HG03469 (cell line): Measurements from ENCODE around the gene PLA2G12B.

Experiments used
- ATAC-seq: cut with Tn5 transposase; IDR thresholded peaks from one replicate; pipeline ENCODE4 v1.9.1; 2021; ENCODE audit warnings: mild to moderate bottlenecking, moderate library complexity, moderate number of reproducible peaks; ENCODE audit not compliant: unreplicated experiment

PLA2G12B gene

GRCh38 chr10:72895236-72895850 is 59.3 kb downstream of the PLA2G12B start:
- no peak for ATAC-seq

- ATAC-seq, result no peak
Observed at GRCh38 chr10:72893136-72893798, 61.3 kb downstream of the PLA2G12B start, which contains the start of gene OIT3. OIT3 (plus strand) TSS chr10:72893739; CDS start chr10:72893799, 60 bp downstream.

GRCh38 chr10:72890086-72890485 is 64.5 kb downstream of the PLA2G12B start:
- ATAC-seq, result no peak

- ATAC-seq, result no peak
Observed at GRCh38 chr10:72889391-72889831, 65.2 kb downstream of the PLA2G12B start.

- no peak for ATAC-seq
Observed at GRCh38 chr10:72888151-72888638, 66.4 kb downstream of the PLA2G12B start.

- ATAC-seq, result no peak
Observed at GRCh38 chr10:72887043-72887442, 67.6 kb downstream of the PLA2G12B start.

GRCh38 chr10:72886621-72887020 is 68.0 kb downstream of the PLA2G12B start:
- no peak for ATAC-seq

- ATAC-seq, result no peak
Observed at GRCh38 chr10:72885953-72886352, 68.7 kb downstream of the PLA2G12B start.
